Lower lobe of right lung (tissue), 2 donors: ENCODE data around the gene ACHE. TPM values are rescaled to one million over a fixed set of nuclear protein-coding genes. Genes with fewer than 3 reads are reported as not detected.
A peak's percentile ranks its signal among the peaks of the same experiment; 100 is the strongest.

Experiments
- ATAC-seq, 2 donors: fragments of 200-7000 bp; cut with Tn5 transposase; one replicate each; pipeline ENCODE4 v1.9.1; 2020 to 2022; ENCODE audit warnings: mild to moderate bottlenecking in 2 of 2, moderate library complexity in 2 of 2
- DNase-seq: peaks from one replicate; pipeline ENCODE4 v3.0.0-alpha.2; 2020
- H3K27ac ChIP-seq: fragments of 200-600 bp; one replicate; pipeline ENCODE4 v1.8.0; 2022
- H3K27me3 ChIP-seq: fragments of 200-600 bp; one replicate; pipeline ENCODE4 v1.8.0; 2022; ENCODE audit warnings: low read depth
- H3K36me3 ChIP-seq: fragments of 200-600 bp; one replicate; pipeline ENCODE4 v1.8.0; 2022; ENCODE audit warnings: mild to moderate bottlenecking
- H3K4me1 ChIP-seq: fragments of 200-600 bp; one replicate; pipeline ENCODE4 v1.8.0; 2022
- H3K4me3 ChIP-seq: fragments of 200-600 bp; one replicate; pipeline ENCODE4 v1.8.0; 2022; ENCODE audit warnings: mild to moderate bottlenecking
- H3K9me3 ChIP-seq: fragments of 200-600 bp; one replicate; pipeline ENCODE4 v1.8.0; 2022
- intact Hi-C: fragments of 100-400 bp; cut with DNase I; formaldehyde crosslinking; loops from one replicate; pipeline ENCODE4 v1.11.0; 2022
- total RNA-seq: library from RNA; stranded (reverse); fragmentation: NEBNext Ultra II Directional; extraction: Animal tissue kit (Norgen Biotek cat#: 25700); gene quantifications from one replicate; pipeline ENCODE4 v1.2.1, GENCODE V29; 2021
- TF ChIP-seq, protein P1 (sequence below): fragments of 200-600 bp; IDR thresholded peaks from one replicate; pipeline ENCODE4 v1.8.0; 2022; ENCODE audit warnings: antibody characterized with exemption, mild to moderate bottlenecking
- donor health status: DM: no; HTN: yes; CAD: no; lungs with severe emphysema.

Gene ACHE
- total RNA-seq, 1 donor from 2014 or later = 0.97 TPM

DNA sequence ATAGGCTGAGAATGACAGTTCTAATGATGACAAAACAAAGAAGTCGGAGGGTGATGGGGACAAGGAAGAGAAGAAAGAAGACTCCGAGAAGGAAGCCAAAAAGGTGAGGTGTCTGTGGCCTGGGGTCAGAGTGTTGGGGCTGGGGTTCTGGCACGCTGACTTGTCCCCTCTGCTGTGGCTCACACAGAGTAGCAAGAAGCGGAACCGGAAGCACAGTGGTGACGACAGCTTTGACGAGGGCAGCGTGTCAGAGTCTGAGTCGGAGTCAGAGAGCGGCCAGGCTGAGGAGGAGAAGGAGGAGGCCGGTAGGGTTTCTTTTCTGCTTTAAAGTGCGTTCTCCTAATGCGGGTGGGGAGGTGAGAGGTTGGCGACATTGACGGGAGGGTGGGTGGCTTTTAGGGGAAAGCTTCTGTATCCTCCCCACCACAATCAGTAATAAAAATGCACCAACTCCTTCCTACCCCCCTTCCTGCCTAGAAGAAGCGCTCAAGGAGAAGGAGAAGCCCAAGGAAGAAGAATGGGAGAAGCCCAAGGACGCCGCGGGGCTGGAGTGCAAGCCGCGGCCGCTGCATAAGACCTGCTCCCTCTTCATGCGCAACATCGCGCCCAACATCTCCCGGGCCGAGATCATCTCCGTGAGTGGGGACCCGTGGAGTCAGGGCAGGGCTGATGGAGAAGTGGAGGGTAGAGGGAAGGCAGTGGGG lies 10.8 kb downstream of the ACHE start:
- no peak for ATAC-seq
- H3K27me3 ChIP-seq = no peaks in the 10 kb centered on the region
- peaks cover 88% of the 10 kb centered on the region for H3K36me3 ChIP-seq
- no peaks in the 10 kb centered on the region for H3K9me3 ChIP-seq
- no peak overlapping the region for H3K4me3 ChIP-seq
- peaks cover 27% of the 10 kb centered on the region for H3K4me1 ChIP-seq
- intact Hi-C loops = no loop called here
- no peak overlapping the region for H3K27ac ChIP-seq
- no peak for DNase-seq
- TF ChIP-seq, protein P1, sequence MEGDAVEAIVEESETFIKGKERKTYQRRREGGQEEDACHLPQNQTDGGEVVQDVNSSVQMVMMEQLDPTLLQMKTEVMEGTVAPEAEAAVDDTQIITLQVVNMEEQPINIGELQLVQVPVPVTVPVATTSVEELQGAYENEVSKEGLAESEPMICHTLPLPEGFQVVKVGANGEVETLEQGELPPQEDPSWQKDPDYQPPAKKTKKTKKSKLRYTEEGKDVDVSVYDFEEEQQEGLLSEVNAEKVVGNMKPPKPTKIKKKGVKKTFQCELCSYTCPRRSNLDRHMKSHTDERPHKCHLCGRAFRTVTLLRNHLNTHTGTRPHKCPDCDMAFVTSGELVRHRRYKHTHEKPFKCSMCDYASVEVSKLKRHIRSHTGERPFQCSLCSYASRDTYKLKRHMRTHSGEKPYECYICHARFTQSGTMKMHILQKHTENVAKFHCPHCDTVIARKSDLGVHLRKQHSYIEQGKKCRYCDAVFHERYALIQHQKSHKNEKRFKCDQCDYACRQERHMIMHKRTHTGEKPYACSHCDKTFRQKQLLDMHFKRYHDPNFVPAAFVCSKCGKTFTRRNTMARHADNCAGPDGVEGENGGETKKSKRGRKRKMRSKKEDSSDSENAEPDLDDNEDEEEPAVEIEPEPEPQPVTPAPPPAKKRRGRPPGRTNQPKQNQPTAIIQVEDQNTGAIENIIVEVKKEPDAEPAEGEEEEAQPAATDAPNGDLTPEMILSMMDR = no peak

DNA sequence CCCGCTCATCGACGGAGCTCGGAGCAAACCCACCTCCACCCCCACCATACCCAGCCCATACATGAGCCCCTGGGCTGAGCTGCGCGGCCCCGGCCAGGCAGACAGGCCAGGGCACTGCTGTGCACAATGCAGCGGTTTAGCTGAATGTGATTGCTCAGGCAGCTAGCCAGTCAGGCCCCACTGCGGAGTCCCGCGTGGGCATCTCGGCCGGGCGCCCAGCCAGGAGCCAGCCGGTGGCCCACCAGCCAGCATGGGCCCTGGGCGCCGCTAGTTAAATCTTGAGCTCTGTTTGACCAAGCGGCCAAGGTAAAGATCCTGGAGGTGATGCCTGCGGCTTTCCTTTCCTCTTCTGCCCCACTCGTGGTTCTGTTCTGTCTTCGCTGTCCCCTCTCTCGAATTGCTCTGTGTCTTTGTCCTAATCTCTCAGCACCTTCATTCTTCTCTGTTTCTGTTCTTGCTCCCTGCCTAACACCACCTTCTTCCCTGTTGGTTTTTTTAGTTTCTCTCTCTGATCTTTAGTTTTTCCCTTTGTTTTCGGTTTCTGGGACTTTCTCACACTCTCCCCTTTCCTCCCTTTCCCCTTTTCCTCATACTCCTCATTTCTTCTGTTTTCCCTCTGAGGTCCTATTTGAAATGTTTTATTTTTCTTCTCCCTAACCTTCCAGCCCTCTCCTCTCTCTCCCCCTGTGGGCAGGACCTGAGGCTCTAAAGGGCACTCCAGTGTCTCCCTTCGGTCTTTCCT lies 12.7 kb downstream of the ACHE start:
- no peak for DNase-seq
- H3K27ac ChIP-seq = no peak overlapping the region

DNA sequence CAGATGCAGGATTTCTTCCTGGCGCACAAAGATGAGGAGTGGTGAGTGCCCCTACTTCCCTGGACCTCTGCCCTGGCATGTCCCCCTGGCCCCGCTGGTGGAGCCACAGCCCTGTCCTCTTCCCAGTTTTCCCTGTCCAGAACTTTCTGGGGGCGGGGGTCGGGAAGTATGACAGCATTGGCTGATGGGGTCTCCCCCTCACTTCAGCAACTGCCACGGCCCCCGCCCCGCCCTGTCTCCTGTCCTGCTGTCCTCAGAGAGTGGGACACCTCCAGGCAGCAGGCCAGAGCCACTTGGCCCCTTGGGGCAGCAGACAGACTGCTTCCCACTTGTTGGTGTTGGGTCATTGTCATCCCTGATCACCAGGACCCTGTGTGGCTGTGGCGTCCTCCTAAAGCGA lies 13.5 kb downstream of the ACHE start:
- peak in 1 of 2 donors; percentile 7 for ATAC-seq
- Histone ChIP-seq H3K27me3 (no peaks in the 10 kb centered on the region), H3K4me1 (peaks cover 24% of the 10 kb centered on the region), H3K9me3 (no peaks in the 10 kb centered on the region), H3K36me3 (peaks cover 99% of the 10 kb centered on the region), H3K4me3 (no peak overlapping the region), H3K27ac (no peak overlapping the region)
- no peak for DNase-seq
- TF ChIP-seq, protein P1 = no peak
- intact Hi-C loops = no loop called here

More for the DNA sequence above, 12.7 kb downstream of the ACHE start:
- H3K9me3 ChIP-seq = no peaks in the 10 kb centered on the region
- peaks cover 99% of the 10 kb centered on the region for H3K36me3 ChIP-seq
- H3K4me1 ChIP-seq = peaks cover 25% of the 10 kb centered on the region
- no peak for ATAC-seq
- H3K4me3 ChIP-seq = no peak overlapping the region
- TF ChIP-seq, protein P1 = no peak
- intact Hi-C loops = no loop called here
- no peaks in the 10 kb centered on the region for H3K27me3 ChIP-seq

DNA sequence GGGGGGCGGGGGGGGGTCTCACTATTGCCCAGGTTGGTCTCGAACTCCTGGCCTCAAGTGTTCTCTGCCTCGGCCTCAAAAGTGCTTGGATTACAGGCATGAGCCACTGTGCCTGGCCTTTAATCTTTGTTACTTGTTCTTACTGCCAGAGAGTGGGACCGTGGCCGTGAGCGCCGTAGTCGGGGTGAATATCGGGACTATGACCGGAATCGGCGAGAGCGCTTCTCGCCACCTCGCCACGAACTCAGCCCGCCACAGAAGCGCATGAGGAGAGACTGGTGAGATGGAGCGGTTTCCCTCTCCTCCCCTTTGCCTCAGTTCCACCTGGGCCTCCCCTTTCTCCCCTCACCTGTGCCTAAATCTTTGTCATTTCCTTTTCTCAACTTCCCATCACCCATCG lies 14.6 kb downstream of the ACHE start:
- H3K36me3 ChIP-seq = peaks cover 97% of the 10 kb centered on the region
- DNase-seq (no peak), ATAC-seq (no peak)
- TF ChIP-seq, protein P1 = no peak
- H3K4me1 ChIP-seq = peaks cover 29% of the 10 kb centered on the region
- no peak overlapping the region for H3K4me3 ChIP-seq
- H3K27me3 ChIP-seq = no peaks in the 10 kb centered on the region
- no peaks in the 10 kb centered on the region for H3K9me3 ChIP-seq
- intact Hi-C loops = no loop called here
- H3K27ac ChIP-seq = no peak overlapping the region

DNA sequence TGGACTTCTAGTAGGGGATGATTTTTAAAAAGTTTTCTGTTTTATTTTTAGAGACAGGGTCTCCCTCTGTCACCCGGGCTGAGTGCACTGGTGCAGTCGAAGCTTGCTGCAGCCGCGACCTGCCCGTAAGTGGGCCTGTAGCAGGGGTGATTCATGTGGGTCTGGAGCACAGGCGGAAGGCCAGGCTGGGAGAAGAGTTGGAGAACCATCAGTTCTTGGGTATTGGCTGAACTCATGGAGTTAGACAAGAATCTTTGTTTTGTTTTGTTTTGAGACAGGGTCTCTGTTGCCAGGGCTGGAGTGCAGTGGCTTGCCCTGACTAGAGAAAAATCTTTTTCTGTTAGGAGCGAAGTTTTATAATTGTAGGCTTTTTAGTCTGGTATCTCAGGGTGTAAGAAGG lies 15.0 kb downstream of the ACHE start:
- intact Hi-C loops = no loop called here

More for the DNA sequence above, 15.0 kb downstream of the ACHE start:
- Histone ChIP-seq H3K36me3 (peaks cover 92% of the 10 kb centered on the region), H3K9me3 (no peaks in the 10 kb centered on the region), H3K27ac (no peak overlapping the region), H3K27me3 (no peaks in the 10 kb centered on the region), H3K4me3 (no peak overlapping the region), H3K4me1 (peaks cover 34% of the 10 kb centered on the region)
- TF ChIP-seq, protein P1 = no peak
- ATAC-seq = no peak
- no peak for DNase-seq
